HUES6 (cell line): ENCODE measurements around the gene ABCB4.
A peak's percentile ranks its signal among the peaks of the same experiment; 100 is the strongest.
"Not testable (repeated sequence)": the region's sequence is repeated elsewhere in the genome, so short reads cannot be mapped to it uniquely, and the experiment has no call there.

ENCODE experiments used
- H3K27ac ChIP-seq: 2 replicates; pipeline ENCODE4 v1.7.0; 2013; ENCODE audit warnings: low read depth, mild to moderate bottlenecking, low read length, inconsistent platforms
- H3K27me3 ChIP-seq: 2 replicates; pipeline ENCODE4 v1.6.1; 2013; ENCODE audit warnings: low read length; ENCODE audit not compliant: control insufficient read depth, insufficient read depth
- H3K36me3 ChIP-seq: 2 replicates; pipeline ENCODE4 v1.6.1; 2013; ENCODE audit warnings: low read length; ENCODE audit not compliant: control insufficient read depth, insufficient read depth
- H3K4me1 ChIP-seq: 2 replicates; pipeline ENCODE4 v1.6.1; 2013; ENCODE audit warnings: low read length; ENCODE audit not compliant: control insufficient read depth, insufficient read depth
- H3K4me3 ChIP-seq: 2 replicates; pipeline ENCODE4 v1.5.1; 2013; ENCODE audit warnings: low read depth, low read length
- H3K9ac ChIP-seq: one replicate; pipeline ENCODE4 v1.6.1; 2013; ENCODE audit warnings: mild to moderate bottlenecking, low read length
- H3K9me3 ChIP-seq: 2 replicates; pipeline ENCODE4 v1.6.1; 2013; ENCODE audit warnings: low read depth, low read length; ENCODE audit not compliant: control insufficient read depth, insufficient read depth

The ABCB4 gene

GRCh38 chr7:87476179-87476557, 688 bp upstream of the ABCB4 start:
- no peak overlapping the region for H3K27ac ChIP-seq
- peaks cover 12% of the 10 kb centered on the region for H3K4me1 ChIP-seq
- peak overlapping the region; percentile 61 for H3K4me3 ChIP-seq
- no peaks in the 10 kb centered on the region for H3K36me3 ChIP-seq
- H3K9me3 ChIP-seq = no peaks in the 10 kb centered on the region
- no peak overlapping the region for H3K9ac ChIP-seq
- H3K27me3 ChIP-seq = peaks cover 41% of the 10 kb centered on the region

DNA sequence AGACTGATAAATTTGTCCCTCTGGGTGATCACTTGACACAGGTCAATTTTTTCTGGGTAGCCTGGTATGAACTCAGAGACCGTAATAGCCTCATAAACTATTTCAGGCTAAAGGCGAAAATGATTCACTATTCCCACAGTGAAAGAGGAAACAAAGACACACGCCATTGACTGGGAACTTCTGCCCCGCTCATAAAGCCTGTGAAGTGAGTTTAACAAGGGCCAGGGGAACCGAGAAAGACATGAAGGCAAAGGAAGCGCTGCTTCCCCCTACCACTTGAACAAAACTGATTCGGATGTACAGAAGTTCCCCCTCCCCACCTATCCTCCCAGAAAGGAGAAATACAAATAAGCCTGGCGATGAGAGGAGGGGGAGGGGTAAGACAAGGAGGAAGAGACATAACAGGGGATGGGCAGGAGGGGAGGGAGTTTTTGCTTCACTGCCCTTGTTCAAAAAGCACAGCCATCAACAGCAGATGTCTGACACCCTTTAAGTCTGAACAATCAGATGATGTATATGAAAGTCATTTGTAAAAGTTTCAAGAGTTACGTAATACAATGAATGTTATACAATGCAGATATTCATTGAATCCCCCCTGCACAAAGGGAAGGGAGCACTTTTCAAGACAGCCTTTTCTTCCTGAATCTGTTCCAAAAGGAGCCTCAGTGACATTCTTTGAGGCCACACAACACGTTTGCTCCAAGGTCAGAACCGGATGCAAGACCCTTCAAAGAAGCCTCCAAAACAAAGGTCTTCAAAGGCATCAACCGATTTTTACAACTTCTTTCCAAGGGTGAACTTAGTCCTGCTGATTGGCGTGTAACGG, 734 bp downstream of the ABCB4 start:
- Histone ChIP-seq H3K9ac (no peak overlapping the region), H3K27ac (no peak overlapping the region)

DNA sequence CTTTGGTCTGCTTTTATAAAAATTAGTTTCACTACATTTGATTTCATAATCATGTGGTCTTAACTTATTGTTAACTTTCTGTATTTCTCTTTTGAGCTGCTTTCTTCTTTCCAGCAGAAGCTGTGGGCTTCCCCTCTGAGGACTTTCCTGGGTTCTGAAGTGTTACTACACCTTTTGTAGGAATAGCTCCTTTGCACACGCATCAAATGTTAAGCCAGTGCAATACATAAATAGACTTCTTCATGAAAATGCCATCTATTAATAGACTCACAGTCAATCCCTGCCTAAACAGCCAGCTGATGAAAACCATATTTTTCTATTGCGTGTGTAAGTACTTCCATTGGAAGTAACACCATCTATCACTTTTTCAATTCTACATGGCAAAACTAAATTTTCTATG, 1.5 kb downstream of the ABCB4 start:
- Histone ChIP-seq H3K4me3 (no peak overlapping the region), H3K4me1 (peaks cover 12% of the 10 kb centered on the region), H3K27me3 (peaks cover 41% of the 10 kb centered on the region), H3K9ac (no peak overlapping the region), H3K36me3 (no peaks in the 10 kb centered on the region), H3K27ac (no peak overlapping the region), H3K9me3 (no peaks in the 10 kb centered on the region)

More for the DNA sequence above, 734 bp downstream of the ABCB4 start:
- H3K4me1 ChIP-seq = peaks cover 12% of the 10 kb centered on the region
- H3K4me3 ChIP-seq = peak overlapping the region; percentile 61
- H3K27me3 ChIP-seq = peaks cover 41% of the 10 kb centered on the region
- no peaks in the 10 kb centered on the region for H3K36me3 ChIP-seq
- no peaks in the 10 kb centered on the region for H3K9me3 ChIP-seq

GRCh38 chr7:87473192-87473591, 2.3 kb downstream of the ABCB4 start:
- Histone ChIP-seq H3K36me3 (no peaks in the 10 kb centered on the region), H3K9ac (no peak overlapping the region), H3K27ac (no peak overlapping the region), H3K4me3 (no peak overlapping the region), H3K4me1 (peaks cover 12% of the 10 kb centered on the region), H3K9me3 (no peaks in the 10 kb centered on the region), H3K27me3 (peaks cover 41% of the 10 kb centered on the region)

DNA sequence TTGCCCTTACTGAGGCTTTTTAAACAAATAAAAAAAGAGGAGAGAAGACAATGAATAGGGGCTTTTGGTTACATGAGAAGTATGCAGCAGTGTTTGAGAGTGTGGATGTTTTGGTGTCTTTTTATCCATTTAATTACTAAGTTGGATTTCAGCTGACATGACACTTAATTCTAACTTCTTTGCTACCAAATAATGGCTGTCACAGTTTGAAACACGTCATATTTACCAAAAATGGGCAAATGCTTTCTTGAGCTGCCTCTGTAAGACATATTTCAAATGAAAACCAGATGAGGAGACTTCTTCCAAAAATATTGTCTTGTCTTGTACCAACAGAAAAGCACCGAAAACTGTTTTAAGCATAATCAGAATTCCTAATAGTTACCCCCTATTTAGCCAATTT, 4.0 kb downstream of the ABCB4 start:
- Histone ChIP-seq H3K27me3 (peaks cover 27% of the 10 kb centered on the region), H3K27ac (no peak overlapping the region)

GRCh38 chr7:87469204-87469603, 6.3 kb downstream of the ABCB4 start:
- not testable (repeated sequence) for H3K36me3 ChIP-seq, H3K4me3 ChIP-seq

More for the DNA sequence above, 4.0 kb downstream of the ABCB4 start:
- H3K36me3 ChIP-seq = no peaks in the 10 kb centered on the region
- no peaks in the 10 kb centered on the region for H3K9me3 ChIP-seq
- H3K4me3 ChIP-seq = no peak overlapping the region
- peaks cover 12% of the 10 kb centered on the region for H3K4me1 ChIP-seq
- no peak overlapping the region for H3K9ac ChIP-seq

GRCh38 chr7:87465534-87465880, 10.0 kb downstream of the ABCB4 start:
- H3K4me3 ChIP-seq = peak overlapping the region; percentile 69
- not testable (repeated sequence) for H3K27me3 ChIP-seq, H3K9me3 ChIP-seq, H3K9ac ChIP-seq, H3K36me3 ChIP-seq, H3K27ac ChIP-seq
- H3K4me1 ChIP-seq = peaks cover 13% of the 10 kb centered on the region

More at GRCh38 chr7:87469204-87469603, 6.3 kb downstream of the ABCB4 start:
- peaks cover 13% of the 10 kb centered on the region for H3K4me1 ChIP-seq
- not testable (repeated sequence) for H3K9me3 ChIP-seq, H3K27me3 ChIP-seq, H3K9ac ChIP-seq, H3K27ac ChIP-seq

- not testable (repeated sequence) for H3K27me3 ChIP-seq, H3K9me3 ChIP-seq, H3K36me3 ChIP-seq, H3K27ac ChIP-seq
- Histone ChIP-seq H3K4me3 (peak overlapping the region; percentile 69), H3K9ac (peak overlapping the region; percentile 78), H3K4me1 (peaks cover 13% of the 10 kb centered on the region)
Measured at GRCh38 chr7:87464830-87465533, 10.5 kb downstream of the ABCB4 start.

DNA sequence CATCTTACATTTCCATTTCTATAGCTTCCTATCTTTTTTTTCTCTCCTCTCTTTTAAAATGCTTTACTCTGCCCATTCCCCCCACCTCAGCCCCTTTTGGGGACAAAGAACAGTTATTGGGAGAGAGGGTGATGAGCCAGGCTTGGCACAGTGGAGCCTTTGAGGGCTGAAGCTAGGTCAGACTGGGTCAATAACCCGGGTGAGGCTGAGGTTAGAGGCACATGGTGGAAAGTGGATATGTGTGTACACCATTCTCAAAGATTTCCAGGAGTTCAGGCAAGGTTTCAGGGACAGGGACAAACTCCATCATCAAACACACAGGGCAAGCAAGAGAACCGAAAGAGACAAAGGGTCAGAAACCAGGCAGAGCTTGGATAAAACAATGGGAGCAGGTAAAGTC, 11.5 kb downstream of the ABCB4 start:
- Histone ChIP-seq H3K9me3 (no peaks in the 10 kb centered on the region), H3K9ac (no peak overlapping the region), H3K36me3 (no peaks in the 10 kb centered on the region), H3K27me3 (no peaks in the 10 kb centered on the region), H3K4me1 (peaks cover 13% of the 10 kb centered on the region), H3K27ac (no peak overlapping the region), H3K4me3 (no peak overlapping the region)

DNA sequence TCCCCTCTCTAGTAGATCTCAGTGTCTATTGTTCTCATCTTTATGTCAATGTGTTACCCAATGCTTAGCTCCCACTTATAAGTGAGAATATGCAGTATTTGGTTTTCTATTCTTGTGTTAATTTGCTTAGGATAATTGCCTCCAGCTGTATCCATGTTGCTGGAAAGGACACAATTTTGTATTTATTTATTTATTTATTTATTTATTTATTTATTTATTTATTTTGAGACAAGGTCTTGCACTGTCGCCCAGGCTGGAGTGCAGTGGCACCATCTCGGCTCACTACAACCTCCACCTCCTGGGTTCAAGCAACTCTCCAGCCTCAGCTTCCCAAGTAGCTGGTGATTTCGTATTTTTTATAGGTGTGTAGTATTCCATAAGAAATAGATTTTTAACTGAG, 15.0 kb downstream of the ABCB4 start:
- not testable (repeated sequence) for H3K9ac ChIP-seq, H3K27ac ChIP-seq, H3K4me3 ChIP-seq, H3K9me3 ChIP-seq, H3K27me3 ChIP-seq, H3K36me3 ChIP-seq
- peaks cover 21% of the 10 kb centered on the region for H3K4me1 ChIP-seq

DNA sequence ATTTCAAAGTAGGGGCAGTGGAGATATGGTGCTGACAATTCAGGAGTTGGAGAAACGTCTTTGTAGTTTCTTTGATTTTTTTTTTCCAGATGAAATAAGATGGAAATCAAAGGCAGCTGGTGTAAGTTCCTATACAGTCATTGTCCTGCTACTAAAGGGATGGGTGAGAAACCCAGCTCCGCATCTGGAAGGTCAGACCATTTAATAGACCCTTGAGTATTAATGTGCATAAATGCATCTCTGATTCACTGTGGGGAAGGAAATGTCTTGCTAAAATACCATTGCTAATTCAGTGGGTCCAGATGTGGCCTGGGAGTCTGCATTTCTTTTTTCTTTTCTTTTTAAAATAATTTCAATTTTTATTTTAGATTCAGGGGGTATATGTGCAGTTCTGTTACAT, 15.5 kb downstream of the ABCB4 start:
- Histone ChIP-seq H3K9me3 (no peaks in the 10 kb centered on the region), H3K27me3 (no peaks in the 10 kb centered on the region), H3K4me3 (no peak overlapping the region), H3K4me1 (peaks cover 17% of the 10 kb centered on the region), H3K36me3 (no peaks in the 10 kb centered on the region), H3K27ac (no peak overlapping the region), H3K9ac (no peak overlapping the region)
